HepG2 (cell line): ENCODE data around the gene SPTBN4. TPM values are rescaled to one million over a fixed set of nuclear protein-coding genes. Genes with fewer than 3 reads are reported as not detected.

ENCODE experiments used
- ATAD3A ChIP-seq: sonication (generic); formaldehyde crosslinking; IDR thresholded peaks from 2 replicates; pipeline ENCODE4 v1.4.0; 2020; ENCODE audit warnings: missing genetic modification reagents
- FOXK1 ChIP-seq: sonication (generic); formaldehyde crosslinking; IDR thresholded peaks from 2 replicates; pipeline ENCODE4 v1.4.0; 2020; ENCODE audit warnings: low read depth, missing genetic modification reagents, borderline replicate concordance
- GLI4 ChIP-seq: sonication (generic); formaldehyde crosslinking; IDR thresholded peaks from 2 replicates; pipeline ENCODE4 v1.5.1; 2020; ENCODE audit warnings: missing genetic modification reagents, mild to moderate bottlenecking, moderate library complexity, borderline replicate concordance
- NFYB ChIP-seq: sonication (generic); formaldehyde crosslinking; IDR thresholded peaks from 2 replicates; pipeline ENCODE4 v1.4.0; 2020; ENCODE audit warnings: missing genetic modification reagents
- ZBTB38 ChIP-seq: sonication (generic); formaldehyde crosslinking; IDR thresholded peaks from 2 replicates; pipeline ENCODE4 v1.5.1; 2020; ENCODE audit warnings: mild to moderate bottlenecking, missing genetic modification reagents
- ZMYM4 ChIP-seq: sonication (generic); formaldehyde crosslinking; IDR thresholded peaks from 2 replicates; pipeline ENCODE4 v1.8.1; 2023; ENCODE audit warnings: mild to moderate bottlenecking, missing genetic modification reagents
- ZNF510 ChIP-seq: sonication (generic); formaldehyde crosslinking; IDR thresholded peaks from 2 replicates; pipeline ENCODE4 v1.4.0; 2020; ENCODE audit warnings: low read depth, mild to moderate bottlenecking, missing genetic modification reagents
- polyA plus RNA-seq, 8 experiments: library from polyadenylated mRNA; depleted of rRNA in 3 of 8; stranded (reverse) in 7 of 8; unstranded in 1 of 8; fragments of >200 nt; fragmentation: Illumina TruSeq in 4 of 8; extraction: Trizol in 4 of 8; gene quantifications; 2 replicates each; pipeline versions ENCODE4 v1.2.1 to v1.2.3, GENCODE V29; 2011 to 2016; ENCODE audit warnings: low read depth in 4 of 8, missing spikeins in 1 of 8, mixed read lengths in 1 of 8; ENCODE audit not compliant: insufficient read depth in 1 of 8
- total RNA-seq, 5 experiments: library from RNA; depleted of rRNA; stranded (reverse); fragments of >200 nt; fragmentation: Illumina TruSeq; extraction: Trizol; gene quantifications; 2 replicates each; pipeline ENCODE4 v1.2.3, GENCODE V29; 2016; ENCODE audit warnings: low read depth in 1 of 5
- TF ChIP-seq, protein P1 (sequence below): sonication (generic); formaldehyde crosslinking; IDR thresholded peaks from 2 replicates; pipeline ENCODE4 v1.5.0; 2020; ENCODE audit warnings: mild to moderate bottlenecking, missing genetic modification reagents, borderline replicate concordance
- TF ChIP-seq, protein P2 (sequence below): sonication (generic); formaldehyde crosslinking; IDR thresholded peaks from 2 replicates; pipeline ENCODE4 v1.4.0; 2020; ENCODE audit warnings: missing genetic modification reagents, mild to moderate bottlenecking, borderline replicate concordance
- TF ChIP-seq, protein P3 (sequence below): sonication (generic); formaldehyde crosslinking; IDR thresholded peaks from 2 replicates; pipeline ENCODE4 v1.4.0; 2020; ENCODE audit warnings: missing genetic modification reagents

Gene SPTBN4
- total and polyA plus RNA-seq, 2 of the 13 experiments (the other 11 are each of a cell fraction or from before 2014, with no cell fraction given), result 0.11 TPM

DNA sequence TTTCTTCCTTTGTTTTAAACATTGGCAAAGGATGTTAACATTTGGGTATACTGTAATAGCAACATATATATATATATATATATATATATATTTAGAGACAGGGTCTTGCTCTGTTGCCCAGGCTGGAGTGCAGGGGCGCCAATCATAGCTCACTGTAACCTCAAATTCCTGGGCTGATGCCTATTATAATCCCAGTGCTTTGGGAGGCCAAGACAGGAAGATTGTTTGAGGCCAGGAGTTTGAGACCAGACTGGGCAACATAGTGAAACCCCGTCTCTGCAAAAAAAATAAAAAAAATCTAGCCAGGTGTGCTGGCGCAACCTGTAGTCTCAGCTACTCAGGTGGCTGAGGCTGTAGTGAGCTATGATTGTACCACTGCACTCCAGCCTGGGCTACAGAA, 6.6 kb upstream of the SPTBN4 start (continued):
- TF ChIP-seq, protein P1, sequence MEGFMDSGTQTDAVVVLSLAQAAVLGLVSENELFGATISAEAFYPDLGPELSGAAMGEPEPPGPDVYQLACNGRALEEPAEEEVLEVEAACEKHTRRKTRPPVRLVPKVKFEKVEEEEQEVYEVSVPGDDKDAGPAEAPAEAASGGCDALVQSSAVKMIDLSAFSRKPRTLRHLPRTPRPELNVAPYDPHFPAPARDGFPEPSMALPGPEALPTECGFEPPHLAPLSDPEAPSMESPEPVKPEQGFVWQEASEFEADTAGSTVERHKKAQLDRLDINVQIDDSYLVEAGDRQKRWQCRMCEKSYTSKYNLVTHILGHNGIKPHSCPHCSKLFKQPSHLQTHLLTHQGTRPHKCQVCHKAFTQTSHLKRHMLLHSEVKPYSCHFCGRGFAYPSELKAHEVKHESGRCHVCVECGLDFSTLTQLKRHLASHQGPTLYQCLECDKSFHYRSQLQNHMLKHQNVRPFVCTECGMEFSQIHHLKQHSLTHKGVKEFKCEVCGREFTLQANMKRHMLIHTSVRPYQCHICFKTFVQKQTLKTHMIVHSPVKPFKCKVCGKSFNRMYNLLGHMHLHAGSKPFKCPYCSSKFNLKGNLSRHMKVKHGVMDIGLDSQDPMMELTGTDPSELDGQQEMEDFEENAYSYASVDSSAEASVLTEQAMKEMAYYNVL (CRISPR knock-in tag), result no peak
- TF ChIP-seq, protein P2, sequence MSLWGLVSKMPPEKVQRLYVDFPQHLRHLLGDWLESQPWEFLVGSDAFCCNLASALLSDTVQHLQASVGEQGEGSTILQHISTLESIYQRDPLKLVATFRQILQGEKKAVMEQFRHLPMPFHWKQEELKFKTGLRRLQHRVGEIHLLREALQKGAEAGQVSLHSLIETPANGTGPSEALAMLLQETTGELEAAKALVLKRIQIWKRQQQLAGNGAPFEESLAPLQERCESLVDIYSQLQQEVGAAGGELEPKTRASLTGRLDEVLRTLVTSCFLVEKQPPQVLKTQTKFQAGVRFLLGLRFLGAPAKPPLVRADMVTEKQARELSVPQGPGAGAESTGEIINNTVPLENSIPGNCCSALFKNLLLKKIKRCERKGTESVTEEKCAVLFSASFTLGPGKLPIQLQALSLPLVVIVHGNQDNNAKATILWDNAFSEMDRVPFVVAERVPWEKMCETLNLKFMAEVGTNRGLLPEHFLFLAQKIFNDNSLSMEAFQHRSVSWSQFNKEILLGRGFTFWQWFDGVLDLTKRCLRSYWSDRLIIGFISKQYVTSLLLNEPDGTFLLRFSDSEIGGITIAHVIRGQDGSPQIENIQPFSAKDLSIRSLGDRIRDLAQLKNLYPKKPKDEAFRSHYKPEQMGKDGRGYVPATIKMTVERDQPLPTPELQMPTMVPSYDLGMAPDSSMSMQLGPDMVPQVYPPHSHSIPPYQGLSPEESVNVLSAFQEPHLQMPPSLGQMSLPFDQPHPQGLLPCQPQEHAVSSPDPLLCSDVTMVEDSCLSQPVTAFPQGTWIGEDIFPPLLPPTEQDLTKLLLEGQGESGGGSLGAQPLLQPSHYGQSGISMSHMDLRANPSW (CRISPR knock-in tag), result no peak
- no peak for TF ChIP-seq ATAD3A (CRISPR knock-in tag)
- no peak for TF ChIP-seq FOXK1 (CRISPR knock-in tag)
- TF ChIP-seq ZBTB38 (CRISPR knock-in tag), result no peak
- TF ChIP-seq ZMYM4 (CRISPR knock-in tag), result no peak
- TF ChIP-seq GLI4 (CRISPR knock-in tag), result no peak
- TF ChIP-seq NFYB (CRISPR knock-in tag), result no peak
- no peak for TF ChIP-seq ZNF510 (CRISPR knock-in tag)
- TF ChIP-seq, protein P3, sequence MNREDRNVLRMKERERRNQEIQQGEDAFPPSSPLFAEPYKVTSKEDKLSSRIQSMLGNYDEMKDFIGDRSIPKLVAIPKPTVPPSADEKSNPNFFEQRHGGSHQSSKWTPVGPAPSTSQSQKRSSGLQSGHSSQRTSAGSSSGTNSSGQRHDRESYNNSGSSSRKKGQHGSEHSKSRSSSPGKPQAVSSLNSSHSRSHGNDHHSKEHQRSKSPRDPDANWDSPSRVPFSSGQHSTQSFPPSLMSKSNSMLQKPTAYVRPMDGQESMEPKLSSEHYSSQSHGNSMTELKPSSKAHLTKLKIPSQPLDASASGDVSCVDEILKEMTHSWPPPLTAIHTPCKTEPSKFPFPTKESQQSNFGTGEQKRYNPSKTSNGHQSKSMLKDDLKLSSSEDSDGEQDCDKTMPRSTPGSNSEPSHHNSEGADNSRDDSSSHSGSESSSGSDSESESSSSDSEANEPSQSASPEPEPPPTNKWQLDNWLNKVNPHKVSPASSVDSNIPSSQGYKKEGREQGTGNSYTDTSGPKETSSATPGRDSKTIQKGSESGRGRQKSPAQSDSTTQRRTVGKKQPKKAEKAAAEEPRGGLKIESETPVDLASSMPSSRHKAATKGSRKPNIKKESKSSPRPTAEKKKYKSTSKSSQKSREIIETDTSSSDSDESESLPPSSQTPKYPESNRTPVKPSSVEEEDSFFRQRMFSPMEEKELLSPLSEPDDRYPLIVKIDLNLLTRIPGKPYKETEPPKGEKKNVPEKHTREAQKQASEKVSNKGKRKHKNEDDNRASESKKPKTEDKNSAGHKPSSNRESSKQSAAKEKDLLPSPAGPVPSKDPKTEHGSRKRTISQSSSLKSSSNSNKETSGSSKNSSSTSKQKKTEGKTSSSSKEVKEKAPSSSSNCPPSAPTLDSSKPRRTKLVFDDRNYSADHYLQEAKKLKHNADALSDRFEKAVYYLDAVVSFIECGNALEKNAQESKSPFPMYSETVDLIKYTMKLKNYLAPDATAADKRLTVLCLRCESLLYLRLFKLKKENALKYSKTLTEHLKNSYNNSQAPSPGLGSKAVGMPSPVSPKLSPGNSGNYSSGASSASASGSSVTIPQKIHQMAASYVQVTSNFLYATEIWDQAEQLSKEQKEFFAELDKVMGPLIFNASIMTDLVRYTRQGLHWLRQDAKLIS (CRISPR knock-in tag), result no peak
